ENCODE results near the gene MAML3. TPM values are rescaled to one million over a fixed set of nuclear protein-coding genes. Genes with fewer than 3 reads are reported as not detected.
A peak's percentile ranks its signal among the peaks of the same experiment; 100 is the strongest.

Gene MAML3
- total and polyA plus RNA-seq, 2 experiments from 2014 or later: 1.7 to 6.5 TPM

GRCh38 chr4:139789096-139789654 is 364.8 kb downstream of the MAML3 start:
- Histone ChIP-seq H3K27me3 (ENCODE audit: insufficient read depth) (no peaks in the 10 kb centered on the region), H3K4me3 (no peak overlapping the region), H4K20me1 (replicated peaks; ENCODE audit: insufficient read depth) (no peaks in the 10 kb centered on the region), H3K9me2 (ENCODE audit: insufficient read depth) (no peaks in the 10 kb centered on the region), H3K4me2 (no peak overlapping the region), H3K79me2 (replicated peaks; ENCODE audit: insufficient read depth) (no peaks in the 10 kb centered on the region), H3K4me1 (ENCODE audit: insufficient read depth) (peaks cover 5% of the 10 kb centered on the region), H2AFZ (no peak overlapping the region), H3K36me3 (ENCODE audit: insufficient read depth) (no peaks in the 10 kb centered on the region), H3F3A (replicated peaks; ENCODE audit: low read depth) (no peaks in the 10 kb centered on the region), H3K27ac (ENCODE audit: low read depth) (no peak overlapping the region)
- no peak for TF ChIP-seq ZNF331 (CRISPR knock-in tag; IDR thresholded peaks at IDR 0.05; ENCODE audit: low read depth)
- ATAC-seq (no peak), DNase-seq (ENCODE audit: low spot score) (no peak)
- Mint-ChIP-seq H3K9me3 (no peaks in the 10 kb centered on the region), H3K27me3 (ENCODE audit: insufficient read depth, low read depth, poor library complexity) (peaks cover 4% of the 10 kb centered on the region), H3K36me3 (ENCODE audit: low read depth) (no peaks in the 10 kb centered on the region), H3K27ac (no peak overlapping the region), H3K4me3 (no peak overlapping the region), H3K4me1 (peaks cover 11% of the 10 kb centered on the region)

- Mint-ChIP-seq H3K9me3 (no peaks in the 10 kb centered on the region), H3K27me3 (ENCODE audit: insufficient read depth, low read depth, poor library complexity) (peaks cover 4% of the 10 kb centered on the region), H3K27ac (no peak overlapping the region), H3K4me3 (no peak overlapping the region), H3K36me3 (ENCODE audit: low read depth) (no peaks in the 10 kb centered on the region), H3K4me1 (peaks cover 25% of the 10 kb centered on the region)
- Histone ChIP-seq H3K4me3 (no peak overlapping the region), H2AFZ (no peak overlapping the region), H3F3A (replicated peaks; ENCODE audit: low read depth) (no peaks in the 10 kb centered on the region), H3K4me2 (no peak overlapping the region), H3K4me1 (ENCODE audit: insufficient read depth) (peaks cover 24% of the 10 kb centered on the region), H4K20me1 (replicated peaks; ENCODE audit: insufficient read depth) (no peaks in the 10 kb centered on the region), H3K9me2 (ENCODE audit: insufficient read depth) (no peaks in the 10 kb centered on the region), H3K27me3 (ENCODE audit: insufficient read depth) (no peaks in the 10 kb centered on the region), H3K36me3 (ENCODE audit: insufficient read depth) (no peaks in the 10 kb centered on the region), H3K79me2 (replicated peaks; ENCODE audit: insufficient read depth) (no peaks in the 10 kb centered on the region), H3K27ac (ENCODE audit: low read depth) (no peak overlapping the region)
- DNase-seq (ENCODE audit: low spot score): no peak
- peak; percentile 44 for ATAC-seq
- TF ChIP-seq EZH2phosphoT487 (IDR thresholded peaks at IDR 0.05; ENCODE audit: unreplicated experiment): no peak
- no peak for TF ChIP-seq ZNF114 (CRISPR knock-in tag; IDR thresholded peaks at IDR 0.05)
- no peak for TF ChIP-seq CREB1 (CRISPR knock-in tag; IDR thresholded peaks at IDR 0.05; ENCODE audit: low read depth)
- TF ChIP-seq ZNF331 (CRISPR knock-in tag; IDR thresholded peaks at IDR 0.05; ENCODE audit: low read depth): no peak
- TF ChIP-seq JUNB (IDR thresholded peaks at IDR 0.05; ENCODE audit: unreplicated experiment): no peak
- TF ChIP-seq CTCF (conservative IDR thresholded peaks at IDR 0.05; ENCODE audit: low read depth in 2 of 2): no peak
- no peak for TF ChIP-seq ZNF462 (CRISPR knock-in tag; IDR thresholded peaks at IDR 0.05)
- no peak for TF ChIP-seq NANOG (IDR thresholded peaks at IDR 0.05; ENCODE audit: borderline replicate concordance)
- no peak for TF ChIP-seq STAT1 (IDR thresholded peaks at IDR 0.05; ENCODE audit: unreplicated experiment)
Measured at GRCh38 chr4:139786494-139787354, 367.3 kb downstream of the MAML3 start.
